Natural killer cell treated with Interleukin-12 subunit alpha and Interleukin-12 subunit beta and Interleukin-15 and Interleukin-18, amount 100 ng/mL, for 72 hours (primary cell): ENCODE results near the gene CTBP1. TPM values are rescaled to one million over a fixed set of nuclear protein-coding genes. Genes with fewer than 3 reads are reported as not detected.

ENCODE experiments used
- ATAC-seq, 2 donors: fragments of 150-1000 bp; cut with Tn5 transposase in 1 of 2; sonication (Bioruptor Pico), chemical (Tn5 transposase) in 1 of 2; 2 replicates each; pipeline ENCODE4 v1.10.0; 2021
- DNase-seq: peaks from one replicate; pipeline ENCODE4 v3.0.0; 2022; ENCODE audit warnings: low spot score
- H3K27ac Mint-ChIP-seq, 2 donors: 1 replicate in 1 of 2; 2 replicates in 1 of 2; pipeline ENCODE4 v1.8.0; 2022; ENCODE audit warnings: mixed read lengths in 2 of 2, mild to moderate bottlenecking in 1 of 2, moderate library complexity in 1 of 2
- H3K27me3 Mint-ChIP-seq, 2 donors: 1 replicate in 1 of 2; 2 replicates in 1 of 2; pipeline ENCODE4 v1.8.0; 2022; ENCODE audit warnings: mixed read lengths in 2 of 2
- H3K36me3 Mint-ChIP-seq: one replicate; pipeline ENCODE4 v1.8.0; 2022; ENCODE audit warnings: mixed read lengths
- H3K4me1 Mint-ChIP-seq, 2 donors: 1 replicate in 1 of 2; 2 replicates in 1 of 2; pipeline ENCODE4 v1.8.0; 2022; ENCODE audit warnings: low read depth in 2 of 2, mixed read lengths in 2 of 2, mild to moderate bottlenecking in 1 of 2
- H3K4me3 Mint-ChIP-seq: one replicate; pipeline ENCODE4 v1.8.0; 2022; ENCODE audit warnings: mixed read lengths
- H3K9me3 Mint-ChIP-seq: 2 replicates; pipeline ENCODE4 v1.8.0; 2022; ENCODE audit warnings: mixed read lengths
- total RNA-seq, 2 donors: library from RNA; stranded (reverse); gene quantifications; one replicate each; pipeline ENCODE4 v1.2.3, GENCODE V29; 2022

The CTBP1 gene
- total RNA-seq, 2 donors from 2014 or later: 109 to 245 TPM

DNA sequence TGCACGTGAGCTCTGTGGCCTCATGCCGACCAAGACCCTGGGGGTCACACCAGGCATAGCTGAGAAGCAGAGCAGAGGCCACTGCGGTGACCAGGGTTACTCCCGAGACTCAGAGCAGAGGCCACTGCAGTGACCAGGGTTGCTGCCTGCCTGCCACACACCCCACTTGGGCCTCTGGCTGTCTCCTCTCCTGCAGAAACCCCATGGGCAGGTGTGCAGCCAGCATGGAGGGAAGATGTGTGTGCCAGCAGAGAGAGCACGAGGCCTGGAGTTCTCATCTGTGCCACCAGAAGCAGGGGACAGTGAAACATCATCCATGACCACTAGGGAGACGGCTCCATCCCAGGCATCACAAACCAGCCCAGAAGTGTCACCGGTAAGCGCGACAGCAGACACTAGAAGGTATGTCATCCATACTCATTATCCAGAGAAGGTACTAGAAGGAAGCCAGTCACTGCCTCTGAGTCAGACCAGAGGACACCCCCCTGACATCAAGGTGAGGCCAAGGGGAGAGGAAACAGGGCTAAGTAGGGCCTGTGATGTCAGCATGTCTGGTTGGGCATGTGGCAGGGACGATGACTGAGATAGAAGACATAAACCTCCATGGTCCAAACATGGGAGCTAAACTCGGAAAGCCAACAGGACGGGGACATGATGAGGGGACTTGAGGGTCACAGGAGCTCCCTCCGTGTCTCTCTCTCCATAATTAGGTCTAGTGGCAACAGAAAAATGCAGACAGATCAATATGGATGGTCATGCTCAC is 52.3 kb downstream of the CTBP1 start:
- peak; percentile 49 for DNase-seq
- Mint-ChIP-seq H3K9me3 (no peaks in the 10 kb centered on the region), H3K36me3 (no peaks in the 10 kb centered on the region), H3K27ac (no peak overlapping the region), H3K4me1 (peaks cover 24 to 29% of the 10 kb centered on the region in 2 donors), H3K27me3 (no peaks in the 10 kb centered on the region), H3K4me3 (no peak overlapping the region)
- ATAC-seq: no peak

DNA sequence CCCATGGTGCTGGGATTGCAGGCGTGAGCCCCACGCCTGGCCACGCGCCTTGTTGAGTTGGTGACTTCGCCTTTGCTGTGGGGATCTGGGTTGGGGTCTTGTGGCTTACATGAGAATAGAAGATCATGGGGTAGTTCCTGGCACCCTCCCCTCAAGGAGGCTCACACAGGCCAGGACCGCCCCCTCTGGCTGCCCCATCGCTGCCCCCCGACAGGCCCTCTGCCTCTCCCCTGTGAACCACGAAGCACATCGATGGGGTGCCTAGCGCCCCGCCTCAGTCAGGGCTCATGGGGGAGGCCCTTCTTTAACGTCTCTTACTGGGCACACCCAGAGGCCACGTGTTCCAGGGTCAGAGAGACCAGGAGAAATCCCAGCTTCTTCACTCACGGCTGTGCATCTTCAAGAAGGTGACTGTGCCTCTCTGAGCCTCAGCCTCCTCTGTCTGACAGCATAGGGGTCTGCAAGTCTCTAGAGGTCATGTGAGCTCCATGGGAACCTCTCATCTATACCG is 53.0 kb downstream of the CTBP1 start:
- no peak for ATAC-seq
- Mint-ChIP-seq H3K4me3 (no peak overlapping the region), H3K9me3 (no peaks in the 10 kb centered on the region), H3K36me3 (no peaks in the 10 kb centered on the region), H3K27me3 (no peaks in the 10 kb centered on the region), H3K27ac (no peak overlapping the region), H3K4me1 (peaks cover 23 to 28% of the 10 kb centered on the region in 2 donors)
- DNase-seq: peak; percentile 53

DNA sequence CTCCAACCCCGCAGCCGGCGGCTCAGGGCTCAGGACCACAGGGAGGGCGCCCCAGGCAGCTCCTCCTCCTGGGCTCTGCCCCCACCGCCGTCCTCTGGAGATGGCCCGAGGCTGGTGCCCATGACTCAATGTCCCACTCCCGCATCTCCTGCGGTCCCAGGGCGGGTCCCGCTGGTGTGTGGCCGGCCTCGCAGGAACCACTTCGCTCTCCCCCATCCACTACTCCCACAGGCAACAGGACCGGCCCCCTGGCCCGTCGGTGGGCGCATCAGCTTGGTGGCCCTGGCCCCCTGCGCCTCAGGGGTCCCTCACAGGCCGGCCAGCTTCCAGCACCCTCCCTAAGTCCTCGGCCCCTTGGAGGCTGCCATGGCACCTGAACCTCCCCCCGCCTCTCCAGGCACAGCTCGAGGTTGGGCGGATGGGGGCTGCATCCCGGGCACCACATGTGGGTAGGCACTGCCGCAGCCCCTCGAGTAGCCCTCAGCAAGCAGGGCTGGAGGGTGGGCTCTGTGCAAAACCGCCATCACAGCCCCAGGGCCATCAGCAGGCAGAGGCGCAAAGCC is 53.7 kb downstream of the CTBP1 start:
- H3K27me3 Mint-ChIP-seq: no peaks in the 10 kb centered on the region
- H3K9me3 Mint-ChIP-seq: no peaks in the 10 kb centered on the region
- H3K36me3 Mint-ChIP-seq: no peaks in the 10 kb centered on the region
- no peak for ATAC-seq
- peak; percentile 63 for DNase-seq
- no peak overlapping the region for H3K4me3 Mint-ChIP-seq
- H3K27ac Mint-ChIP-seq: no peak overlapping the region
- H3K4me1 Mint-ChIP-seq: peaks cover 26 to 27% of the 10 kb centered on the region in 2 donors

DNA sequence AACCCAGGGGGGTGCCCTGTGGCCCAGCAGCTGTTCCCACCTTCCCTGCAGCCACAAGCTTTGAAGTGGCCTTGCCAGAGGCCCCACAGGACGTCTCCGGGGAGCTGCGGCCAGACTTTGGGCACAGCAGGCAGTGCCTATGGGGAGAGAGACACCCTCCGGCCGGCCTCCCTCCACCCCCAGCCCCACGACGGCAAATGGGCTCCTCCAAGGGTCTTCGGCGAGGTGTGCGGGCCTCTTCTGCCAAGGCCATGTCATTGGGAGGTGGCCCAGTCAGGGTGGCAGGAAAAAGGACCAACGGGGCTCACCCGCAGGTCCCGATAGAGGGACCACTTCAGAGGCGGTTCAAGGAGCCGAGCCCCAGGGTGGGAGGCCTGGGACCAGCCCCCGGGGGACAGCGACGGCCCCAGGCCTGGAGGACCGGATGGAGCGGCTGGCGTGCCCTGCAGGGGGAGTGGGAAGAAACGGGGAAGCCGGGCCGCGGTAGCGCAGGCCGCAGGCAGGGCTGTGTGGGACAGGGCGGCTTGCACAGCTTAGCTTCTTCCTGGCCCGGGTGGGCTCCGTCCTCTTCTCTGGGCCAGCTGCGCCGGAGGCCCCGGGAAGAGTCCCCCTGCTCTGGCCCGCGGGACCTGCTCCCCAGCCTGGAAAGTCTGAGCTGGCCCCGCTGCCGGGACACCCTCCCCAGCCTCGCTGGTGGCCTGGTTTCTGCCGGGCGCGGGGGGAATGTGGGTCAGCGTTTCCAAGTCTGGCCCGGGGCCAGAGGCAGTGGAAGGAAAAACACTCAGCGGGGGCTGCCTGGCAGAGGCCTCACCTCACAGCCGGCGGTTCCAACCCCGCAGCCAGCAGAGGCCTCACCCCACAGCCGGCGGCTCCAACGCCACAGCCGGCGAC is 54.7 kb downstream of the CTBP1 start:
- Mint-ChIP-seq H3K27ac (no peak overlapping the region), H3K4me3 (no peak overlapping the region), H3K9me3 (no peaks in the 10 kb centered on the region), H3K4me1 (peaks cover 23 to 32% of the 10 kb centered on the region in 2 donors), H3K36me3 (no peaks in the 10 kb centered on the region), H3K27me3 (no peaks in the 10 kb centered on the region)
- peak; percentile 49 for DNase-seq
- ATAC-seq: peak in 1 of 2 donors; percentile 14

DNA sequence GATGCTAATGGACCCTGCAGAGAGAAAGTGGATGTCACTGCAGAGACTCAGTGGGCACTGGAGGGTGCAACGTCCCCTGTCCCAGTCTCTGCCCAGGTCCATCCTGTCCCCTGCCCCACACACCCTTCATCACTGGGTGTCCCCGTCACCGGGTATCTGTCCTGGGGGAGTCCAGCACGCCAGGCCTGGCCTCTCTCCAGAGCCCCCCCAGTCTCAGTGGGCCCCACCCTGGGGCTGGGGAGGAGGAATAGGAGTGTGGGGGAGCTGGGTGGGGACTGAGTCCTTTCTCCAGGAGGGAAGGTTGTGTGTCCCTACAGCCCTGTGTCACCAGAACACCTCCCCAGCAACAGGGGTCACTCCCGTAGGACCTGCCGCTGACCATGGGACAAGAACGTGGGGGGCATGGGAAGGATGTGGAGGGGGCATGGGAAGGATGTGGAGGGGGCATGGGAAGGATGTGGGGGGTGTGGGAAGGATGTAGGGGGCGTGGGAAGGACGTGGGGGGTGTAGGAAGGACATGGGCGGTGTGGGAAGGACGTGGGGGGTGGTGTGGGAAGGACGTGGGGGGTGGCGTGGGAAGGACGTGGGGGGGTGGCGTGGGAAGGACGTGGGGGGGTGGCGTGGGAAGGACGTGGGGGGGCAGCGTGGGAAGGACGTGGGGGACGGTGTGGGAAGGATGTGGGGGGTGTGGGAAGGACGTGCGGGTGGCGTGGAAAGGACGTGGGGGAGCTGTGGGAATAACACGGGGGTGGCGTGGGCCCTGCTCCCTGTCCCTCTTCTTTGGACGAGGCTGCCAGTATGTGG is 55.5 kb downstream of the CTBP1 start:
- Mint-ChIP-seq H3K9me3 (no peaks in the 10 kb centered on the region), H3K4me3 (no peak overlapping the region), H3K4me1 (peaks cover 26 to 36% of the 10 kb centered on the region in 2 donors), H3K27ac (no peak overlapping the region), H3K36me3 (no peaks in the 10 kb centered on the region), H3K27me3 (no peaks in the 10 kb centered on the region)
- ATAC-seq (peak; percentile 8 to 57), DNase-seq (peak; percentile 58)

DNA sequence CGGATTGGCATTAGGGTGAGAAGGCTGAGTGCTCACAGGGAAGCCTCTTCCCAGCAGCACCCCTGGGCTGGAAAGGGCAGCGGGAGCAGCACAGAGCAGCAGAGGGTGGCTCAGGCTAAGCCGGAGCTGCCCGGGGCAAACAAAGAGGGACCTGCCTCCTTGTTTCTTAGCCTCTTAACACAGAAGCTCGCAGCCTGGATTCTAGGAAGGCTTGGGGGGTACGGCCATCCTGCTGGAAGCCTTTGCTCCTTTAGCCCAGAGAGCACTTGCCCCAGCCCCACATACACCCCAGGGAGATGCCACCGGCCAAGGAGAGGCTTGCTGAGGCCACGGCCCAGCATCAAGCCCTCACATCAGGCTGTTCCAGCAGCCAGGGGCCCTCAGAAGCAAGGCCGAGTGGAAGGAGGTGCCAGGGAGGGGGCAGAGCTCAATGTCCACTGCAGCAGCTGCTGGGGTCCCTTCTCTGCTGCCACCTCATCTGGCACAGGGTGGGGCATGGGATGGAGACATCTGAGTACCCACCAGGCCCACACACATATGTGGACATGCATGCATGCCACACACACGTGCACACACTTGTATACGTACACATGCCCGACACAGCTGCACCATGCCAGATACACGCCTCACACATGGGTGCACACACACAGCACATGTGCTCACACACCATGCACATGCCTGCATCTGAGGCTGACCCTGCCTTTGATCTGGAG is 56.3 kb downstream of the CTBP1 start:
- H3K36me3 Mint-ChIP-seq: no peaks in the 10 kb centered on the region
- peaks cover 24 to 36% of the 10 kb centered on the region in 2 donors for H3K4me1 Mint-ChIP-seq
- no peak overlapping the region for H3K4me3 Mint-ChIP-seq
- H3K27me3 Mint-ChIP-seq: no peaks in the 10 kb centered on the region
- ATAC-seq (peak; percentile 5), DNase-seq (peak; percentile 34)
- no peak overlapping the region for H3K27ac Mint-ChIP-seq
- H3K9me3 Mint-ChIP-seq: no peaks in the 10 kb centered on the region

DNA sequence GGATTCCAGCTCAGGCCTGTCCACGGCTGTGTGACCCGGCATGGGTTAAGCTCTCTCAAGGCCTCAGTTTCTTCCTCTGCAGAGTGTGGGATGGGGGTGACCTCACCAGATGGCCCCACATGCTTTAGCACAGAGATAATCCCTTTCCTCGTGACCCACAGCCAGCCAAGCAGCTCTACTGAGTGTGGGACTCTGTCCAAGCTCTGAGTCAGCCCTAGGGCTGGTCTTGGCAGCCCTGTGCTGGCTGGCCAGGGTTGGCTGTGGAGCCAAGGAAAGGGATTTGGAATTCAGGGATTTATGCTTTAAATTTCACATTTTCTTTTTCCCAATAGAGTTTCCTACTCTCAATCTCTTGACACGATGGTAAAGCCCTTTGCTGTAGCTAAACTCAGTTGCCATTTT is 56.8 kb downstream of the CTBP1 start:
- Mint-ChIP-seq H3K9me3 (no peaks in the 10 kb centered on the region), H3K4me3 (no peak overlapping the region), H3K27me3 (no peaks in the 10 kb centered on the region), H3K27ac (no peak overlapping the region), H3K4me1 (peaks cover 27 to 38% of the 10 kb centered on the region in 2 donors), H3K36me3 (no peaks in the 10 kb centered on the region)
- ATAC-seq: no peak
- DNase-seq: peak; percentile 53

DNA sequence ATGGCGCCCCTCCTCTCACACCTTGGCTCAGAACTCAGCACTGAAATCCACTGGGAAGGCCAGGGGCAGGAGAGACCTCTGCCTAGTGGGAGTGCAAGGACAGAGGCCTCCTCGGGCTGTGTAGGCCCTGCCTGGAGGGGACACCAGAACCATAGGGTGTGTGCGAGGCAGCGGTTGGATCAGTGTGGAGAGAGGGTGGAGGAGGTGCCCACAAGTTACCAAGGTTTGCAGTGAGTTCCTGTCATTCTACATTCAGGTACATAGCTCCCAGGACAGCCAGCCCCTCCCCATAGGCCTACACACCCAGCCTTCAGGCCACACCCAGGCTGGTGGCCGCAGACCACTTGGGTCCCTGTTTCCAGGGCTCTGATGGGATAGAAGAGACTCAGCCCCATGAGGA is 57.3 kb downstream of the CTBP1 start:
- peaks cover 29 to 38% of the 10 kb centered on the region in 2 donors for H3K4me1 Mint-ChIP-seq
- no peaks in the 10 kb centered on the region for H3K36me3 Mint-ChIP-seq
- H3K27me3 Mint-ChIP-seq: no peaks in the 10 kb centered on the region
- no peak overlapping the region for H3K4me3 Mint-ChIP-seq
- DNase-seq: peak; percentile 46
- no peak for ATAC-seq
- no peak overlapping the region for H3K27ac Mint-ChIP-seq
- H3K9me3 Mint-ChIP-seq: no peaks in the 10 kb centered on the region

DNA sequence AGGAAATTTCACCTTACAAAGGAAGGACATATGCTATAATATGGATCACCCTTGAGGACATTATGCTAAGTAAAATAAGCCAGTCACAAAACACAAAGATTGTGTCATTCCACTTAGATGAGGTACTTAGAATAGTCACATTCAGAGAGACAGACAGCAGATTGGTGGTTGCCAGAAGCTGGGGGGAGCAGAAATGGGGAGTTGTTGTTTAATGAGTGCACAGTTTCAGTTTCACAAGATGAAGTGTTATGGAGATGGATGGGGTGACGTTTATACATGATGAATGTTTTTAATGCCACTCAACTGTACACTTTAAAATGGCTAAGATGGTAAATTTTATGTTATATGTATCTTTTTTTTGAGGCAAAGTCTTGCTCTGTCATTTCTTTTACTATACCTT is 61.7 kb downstream of the CTBP1 start:
- peaks cover 0 to 2% of the 10 kb centered on the region in 2 donors for H3K27me3 Mint-ChIP-seq
- H3K27ac Mint-ChIP-seq: peak overlapping the region; percentile 1
- H3K36me3 Mint-ChIP-seq: peaks cover 7% of the 10 kb centered on the region
- peak; percentile 69 for DNase-seq
- peak; percentile 93 to 97 for ATAC-seq
- H3K9me3 Mint-ChIP-seq: peaks cover 4% of the 10 kb centered on the region
- H3K4me1 Mint-ChIP-seq: peaks cover 29 to 57% of the 10 kb centered on the region in 2 donors
- peak overlapping the region; percentile 13 for H3K4me3 Mint-ChIP-seq

DNA sequence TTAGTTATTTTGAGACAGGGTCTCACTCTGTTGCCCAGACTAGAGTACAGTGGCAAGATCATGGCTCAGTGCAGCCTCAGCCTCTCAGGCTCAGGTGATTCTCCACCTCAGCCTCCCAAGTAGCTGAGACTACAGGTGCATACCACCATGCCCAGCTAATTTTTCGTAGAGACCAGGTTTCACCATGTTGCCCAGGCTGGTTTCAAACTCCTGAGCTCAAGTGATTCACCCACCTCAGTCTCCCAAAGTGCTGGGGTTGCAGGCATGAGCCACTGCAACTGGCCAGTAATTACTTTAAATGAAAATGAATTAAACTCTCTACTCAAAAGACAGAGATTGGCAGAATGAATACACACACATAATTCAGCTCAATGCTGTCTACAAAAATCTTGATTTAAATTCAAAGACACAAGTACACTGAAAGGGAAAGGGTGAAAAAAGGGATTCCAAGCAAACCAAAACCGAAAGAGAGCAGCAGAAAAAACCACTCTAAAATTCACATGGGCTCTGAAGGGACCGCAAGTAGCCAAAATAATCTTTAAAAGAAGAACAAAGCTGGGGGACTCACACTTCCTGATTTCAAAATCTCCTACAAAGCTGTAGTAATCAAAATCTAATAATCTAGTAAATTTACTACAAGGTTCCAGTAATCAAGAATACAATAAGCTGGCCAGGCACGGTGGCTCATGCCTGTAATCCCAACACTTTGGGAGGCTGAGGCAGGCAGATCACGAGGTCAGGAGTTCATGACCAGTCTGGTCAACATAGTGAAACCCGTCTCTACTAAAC is 64.8 kb downstream of the CTBP1 start:
- peak overlapping the region; percentile 53 to 68 for H3K27ac Mint-ChIP-seq

DNA sequence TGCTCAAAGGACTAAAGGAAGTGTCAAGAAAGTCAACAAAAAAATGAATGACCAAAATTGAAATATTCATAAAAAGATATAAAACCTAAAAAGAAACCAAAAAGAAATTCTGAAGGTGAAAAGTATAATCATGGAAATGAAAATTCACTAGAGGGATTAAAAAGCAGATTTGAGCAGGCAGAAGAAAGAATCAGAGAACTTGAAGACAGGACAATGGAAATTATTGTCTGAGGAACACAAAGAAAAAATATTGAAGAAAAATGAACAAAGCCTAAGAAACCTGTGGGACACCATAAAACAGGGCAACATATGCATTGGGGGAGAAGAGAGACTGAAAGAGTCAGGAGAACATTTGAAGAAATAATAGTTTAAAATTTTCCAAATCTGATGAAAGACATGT is 66.6 kb downstream of the CTBP1 start:
- H3K36me3 Mint-ChIP-seq: peaks cover 27% of the 10 kb centered on the region
- H3K9me3 Mint-ChIP-seq: peaks cover 14% of the 10 kb centered on the region
- H3K4me3 Mint-ChIP-seq: peak overlapping the region; percentile 81
- ATAC-seq: no peak
- H3K27me3 Mint-ChIP-seq: peaks cover 0 to 2% of the 10 kb centered on the region in 2 donors
- H3K27ac Mint-ChIP-seq: peak overlapping the region; percentile 42 to 68
- H3K4me1 Mint-ChIP-seq: peaks cover 51 to 58% of the 10 kb centered on the region in 2 donors
- DNase-seq: no peak

More for the DNA sequence above, 64.8 kb downstream of the CTBP1 start:
- Mint-ChIP-seq H3K4me3 (peak overlapping the region; percentile 81), H3K9me3 (peaks cover 14% of the 10 kb centered on the region), H3K27me3 (peaks cover 0 to 2% of the 10 kb centered on the region in 2 donors), H3K4me1 (peaks cover 48 to 67% of the 10 kb centered on the region in 2 donors), H3K36me3 (peaks cover 27% of the 10 kb centered on the region)
- peak; percentile 67 to 76 for ATAC-seq
- no peak for DNase-seq

DNA sequence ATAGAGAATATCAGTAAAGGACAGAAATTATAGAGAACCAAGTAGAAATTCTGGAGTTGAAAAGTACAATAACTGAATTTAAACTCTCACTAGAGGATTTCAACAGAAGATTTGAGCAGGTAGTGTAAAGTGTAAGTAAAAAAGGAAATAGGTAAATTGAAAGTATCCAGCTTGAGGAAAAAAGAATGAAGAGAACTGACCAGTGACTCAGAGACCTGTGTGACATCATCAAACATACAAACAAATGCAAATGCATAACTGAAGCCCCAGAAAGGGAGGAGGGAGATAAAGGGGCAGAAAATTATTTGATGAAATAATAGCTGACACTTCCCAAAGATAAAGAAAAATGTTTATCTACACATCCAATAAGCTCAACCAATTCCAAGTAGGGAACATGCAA is 68.3 kb downstream of the CTBP1 start:
- peaks cover 14% of the 10 kb centered on the region for H3K9me3 Mint-ChIP-seq
- H3K27me3 Mint-ChIP-seq: peaks cover 0 to 6% of the 10 kb centered on the region in 2 donors
- peaks cover 27% of the 10 kb centered on the region for H3K36me3 Mint-ChIP-seq
- no peak overlapping the region for H3K27ac Mint-ChIP-seq
- H3K4me1 Mint-ChIP-seq: peaks cover 53 to 62% of the 10 kb centered on the region in 2 donors
- no peak for ATAC-seq
- peak overlapping the region; percentile 2 for H3K4me3 Mint-ChIP-seq
- DNase-seq: no peak
